Activated naive CD4-positive, alpha-beta T cell treated with anti-CD3 and anti-CD28 coated beads, Interleukin-2, amount 50 U/mL, for 16 hours (primary cell): Measurements from ENCODE around the gene HPCAL4.

ENCODE experiments used
- DNase-seq: peaks from one replicate; pipeline ENCODE4 v3.0.0-alpha.2; 2020

Gene HPCAL4

GRCh38 chr1:39691383-39692151 is at the start of gene HPCAL4:
TSS of gene HPCAL4 (minus strand) at chr1:39691433. CDS start at chr1:39684603, 6,830 bp downstream.
- DNase-seq = peak; percentile 88

GRCh38 chr1:39738622-39739366 is 47.6 kb upstream of the HPCAL4 start, which contains the start of gene PPIE:
TSS of gene PPIE (plus strand) at chr1:39738882. CDS start at chr1:39738901, 19 bp downstream.
- peak; percentile 98 for DNase-seq

DNA sequence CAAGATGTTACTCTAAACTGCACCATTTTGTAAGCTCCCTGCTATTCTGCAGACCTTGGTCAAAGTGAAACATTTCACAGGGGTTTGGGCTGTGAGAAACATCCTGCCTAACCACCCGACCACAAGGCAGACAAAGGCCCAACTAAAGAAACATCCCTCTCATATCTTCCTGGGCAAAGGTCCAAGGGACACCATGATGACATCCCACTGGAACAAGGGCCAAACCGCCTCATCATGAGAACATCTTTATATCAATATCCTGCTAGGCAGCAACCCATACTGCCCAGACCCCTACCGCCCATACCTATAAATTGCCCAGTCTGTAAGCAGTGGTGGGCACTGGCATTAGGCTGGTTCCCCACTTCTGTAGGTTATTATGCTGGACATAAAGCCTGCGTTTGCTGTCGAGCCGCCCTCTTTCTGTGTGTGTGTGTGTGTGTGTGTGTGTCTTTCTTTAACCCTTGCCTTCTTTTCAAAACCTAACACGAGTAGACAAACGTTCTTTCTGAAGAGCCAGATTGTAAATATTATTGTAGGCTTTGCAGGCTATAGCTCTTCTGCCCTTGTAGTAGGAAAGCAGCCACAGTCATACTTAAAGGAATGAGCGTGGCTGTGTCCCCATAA is 46.4 kb upstream of the HPCAL4 start:
- DNase-seq = no peak

DNA sequence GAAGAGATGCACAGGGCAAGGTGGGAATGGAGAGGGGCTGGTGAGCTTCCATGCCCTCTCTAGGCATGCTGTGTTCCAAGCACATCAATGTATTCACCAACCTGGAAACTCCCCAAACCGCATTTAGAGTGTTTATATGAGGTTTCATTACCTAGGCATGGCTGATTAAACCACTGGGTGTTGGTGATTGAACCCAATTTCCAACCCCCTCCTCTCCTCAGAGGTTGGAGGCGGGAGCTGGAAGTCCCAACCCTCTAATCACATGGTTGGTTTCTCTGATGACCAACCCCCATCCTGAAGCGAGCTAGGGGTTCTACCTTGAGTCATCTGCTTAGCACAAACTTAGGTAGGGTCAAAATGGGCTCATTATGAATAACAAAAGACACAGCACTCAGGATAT is 44.5 kb upstream of the HPCAL4 start:
- no peak for DNase-seq

GRCh38 chr1:39733161-39733560 is 41.9 kb upstream of the HPCAL4 start:
- DNase-seq = no peak

- DNase-seq = no peak
These were observed 41.5 kb upstream of the HPCAL4 start for GRCh38 chr1:39732730-39733129.

GRCh38 chr1:39729842-39730241 is 38.6 kb upstream of the HPCAL4 start:
- DNase-seq = no peak

DNA sequence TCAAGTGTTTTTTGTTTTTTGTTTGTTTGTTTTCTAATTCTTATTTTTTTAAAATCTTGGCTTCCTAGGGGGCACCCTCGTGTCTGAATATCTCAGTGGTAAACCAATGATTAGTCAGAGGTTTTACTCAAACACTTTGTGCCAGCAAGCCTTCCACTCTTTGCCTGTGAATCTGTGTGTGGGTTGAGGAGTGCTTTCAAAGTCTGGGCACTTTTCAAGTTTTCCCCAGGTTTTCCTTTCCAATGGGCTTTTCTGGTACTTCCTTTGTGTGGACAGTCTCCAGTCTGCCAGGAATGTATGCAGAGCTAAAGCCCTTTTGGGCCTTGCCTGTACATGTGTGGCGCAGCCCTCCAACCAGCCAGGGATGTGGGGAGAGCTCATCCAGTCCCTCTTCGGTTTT is 37.8 kb upstream of the HPCAL4 start:
- no peak for DNase-seq

DNA sequence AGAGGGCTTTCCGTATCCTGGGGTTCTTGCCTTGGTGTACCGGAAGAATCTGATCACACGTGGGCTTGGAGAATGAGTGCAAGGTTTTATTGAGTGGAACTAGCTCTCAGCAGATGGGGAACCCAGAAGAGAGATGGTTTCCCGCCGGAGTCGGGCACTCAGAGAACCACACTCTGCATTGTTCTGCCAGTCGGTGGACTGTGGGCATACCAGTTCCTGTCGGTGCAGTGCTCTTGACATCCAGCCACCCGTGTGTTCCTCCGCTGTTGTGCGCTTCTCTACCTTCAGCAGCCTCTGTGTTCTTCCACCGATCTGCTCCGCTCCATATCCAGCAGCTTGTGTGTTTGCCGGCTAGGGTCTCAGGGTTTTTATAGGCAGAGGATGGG is 36.7 kb upstream of the HPCAL4 start:
- no peak for DNase-seq

- no peak for DNase-seq
These were observed 36.1 kb upstream of the HPCAL4 start for GRCh38 chr1:39727221-39727931.

DNA sequence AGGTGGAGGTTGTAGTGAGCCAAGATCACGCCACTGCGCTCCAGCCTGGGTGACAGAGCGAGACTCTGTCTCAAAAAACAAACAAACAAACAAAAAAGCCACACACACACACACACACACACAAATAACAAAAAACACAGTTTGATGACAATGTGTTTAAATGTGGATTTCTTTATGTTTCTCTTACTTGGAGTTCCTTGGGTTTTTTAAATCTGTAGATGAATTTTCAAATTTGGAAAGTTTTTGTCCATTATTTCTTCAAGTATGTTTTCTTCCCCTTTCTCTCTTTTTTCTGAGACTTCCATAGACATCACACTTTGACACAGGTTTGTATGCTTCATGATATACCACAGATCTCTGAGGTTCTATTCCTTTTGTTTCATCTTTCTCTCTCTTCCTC is 35.4 kb upstream of the HPCAL4 start:
- no peak for DNase-seq

- no peak for DNase-seq
These were observed 31.3 kb upstream of the HPCAL4 start for GRCh38 chr1:39722495-39722894.

DNA sequence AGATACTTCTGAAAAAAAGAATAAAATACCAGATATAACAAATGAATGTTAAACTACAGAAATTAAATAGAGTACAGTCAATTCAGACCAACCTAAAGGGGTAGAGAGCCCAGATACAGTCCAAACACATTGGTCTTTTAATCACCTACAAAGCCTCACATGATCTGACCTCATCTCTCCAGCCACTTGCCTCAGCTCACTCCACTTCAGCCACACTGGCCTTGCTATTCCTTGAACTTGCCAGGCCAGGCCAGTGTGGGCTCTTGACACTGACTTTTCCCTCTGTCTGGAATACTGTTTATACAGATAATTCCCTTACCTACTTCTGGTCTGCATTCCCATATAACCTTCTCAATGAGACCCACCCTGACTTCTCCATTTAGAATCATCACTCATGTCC is 30.4 kb upstream of the HPCAL4 start:
- DNase-seq = no peak

DNA sequence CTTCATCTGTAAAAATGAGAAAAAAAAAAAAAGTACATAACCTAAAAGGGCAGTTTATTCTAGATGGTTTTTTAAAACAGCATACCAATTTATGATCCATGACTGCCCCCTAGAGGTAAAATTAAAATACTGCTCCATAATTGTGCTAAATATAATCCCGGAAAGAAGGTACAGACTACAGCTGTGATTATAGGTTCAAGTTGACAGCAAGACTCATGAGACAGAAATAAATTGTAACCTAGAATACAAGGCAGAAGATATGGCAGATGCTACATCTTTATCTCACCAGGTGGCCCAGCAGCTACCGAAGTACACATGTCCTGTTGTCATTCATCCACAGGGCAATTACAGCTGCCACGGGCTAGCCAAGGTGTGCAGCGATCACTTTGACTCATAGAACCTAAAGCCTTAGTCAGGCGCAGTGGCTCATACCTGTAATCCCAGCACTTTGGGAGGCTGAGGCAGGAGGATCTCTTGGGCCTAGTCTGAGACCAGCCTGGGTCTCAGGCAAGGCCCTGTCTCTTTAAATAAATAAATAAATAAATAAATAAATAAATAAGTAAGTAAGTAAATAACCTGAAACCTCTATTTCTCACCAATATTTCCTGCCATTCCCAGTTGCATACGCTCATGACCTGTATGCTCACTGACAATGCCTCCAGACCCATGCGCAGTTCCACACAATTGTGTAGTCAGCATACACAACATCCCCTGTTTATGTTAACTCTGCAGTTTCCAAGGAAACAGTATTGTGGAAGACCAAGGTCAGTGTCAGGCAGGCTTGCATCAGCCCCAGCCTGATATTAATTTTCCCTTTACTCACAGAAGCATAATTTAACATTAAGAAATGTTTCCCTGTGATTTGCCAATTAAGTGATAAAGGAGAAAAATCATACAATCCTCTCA is 29.1 kb upstream of the HPCAL4 start:
- DNase-seq = no peak

DNA sequence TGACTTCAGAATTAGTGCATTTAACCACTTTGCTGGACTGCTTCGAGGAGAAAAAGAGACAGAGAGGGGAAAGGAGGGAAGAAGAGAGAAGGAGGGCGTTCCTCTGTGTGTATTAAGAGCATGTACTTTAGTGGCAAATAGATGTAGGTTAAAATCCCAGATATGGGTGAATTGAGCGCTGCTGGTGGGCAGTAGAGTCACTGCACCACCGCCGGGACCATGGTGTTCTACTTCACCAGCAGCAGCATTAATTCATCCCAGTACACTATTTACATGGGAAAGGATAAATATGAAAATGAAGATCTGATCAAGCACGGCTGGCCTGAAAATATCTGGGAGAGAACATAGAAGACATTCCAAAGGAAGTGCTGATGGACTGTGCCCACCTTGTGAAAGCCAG is 26.6 kb upstream of the HPCAL4 start:
- DNase-seq = no peak

DNA sequence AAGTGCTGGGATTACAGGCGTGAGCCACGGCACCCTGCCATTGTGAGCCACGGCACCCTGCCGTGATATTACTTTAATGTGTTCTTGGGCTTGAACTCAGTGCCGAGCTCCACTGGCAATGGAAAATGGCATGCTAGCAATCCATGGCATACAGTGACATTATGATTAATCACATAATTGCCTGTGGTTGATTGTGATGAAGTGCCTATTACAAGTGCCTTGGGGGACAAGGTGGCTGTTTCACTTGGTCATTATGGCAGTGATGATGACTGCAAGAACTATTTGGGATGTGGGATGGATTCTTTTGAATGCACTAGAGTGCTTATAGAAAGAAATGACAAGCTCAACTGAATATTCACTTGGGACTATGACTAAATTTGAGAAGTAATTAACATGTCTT is 22.3 kb upstream of the HPCAL4 start:
- no peak for DNase-seq

- no peak for DNase-seq
These were observed 20.7 kb upstream of the HPCAL4 start for GRCh38 chr1:39711966-39712340.

DNA sequence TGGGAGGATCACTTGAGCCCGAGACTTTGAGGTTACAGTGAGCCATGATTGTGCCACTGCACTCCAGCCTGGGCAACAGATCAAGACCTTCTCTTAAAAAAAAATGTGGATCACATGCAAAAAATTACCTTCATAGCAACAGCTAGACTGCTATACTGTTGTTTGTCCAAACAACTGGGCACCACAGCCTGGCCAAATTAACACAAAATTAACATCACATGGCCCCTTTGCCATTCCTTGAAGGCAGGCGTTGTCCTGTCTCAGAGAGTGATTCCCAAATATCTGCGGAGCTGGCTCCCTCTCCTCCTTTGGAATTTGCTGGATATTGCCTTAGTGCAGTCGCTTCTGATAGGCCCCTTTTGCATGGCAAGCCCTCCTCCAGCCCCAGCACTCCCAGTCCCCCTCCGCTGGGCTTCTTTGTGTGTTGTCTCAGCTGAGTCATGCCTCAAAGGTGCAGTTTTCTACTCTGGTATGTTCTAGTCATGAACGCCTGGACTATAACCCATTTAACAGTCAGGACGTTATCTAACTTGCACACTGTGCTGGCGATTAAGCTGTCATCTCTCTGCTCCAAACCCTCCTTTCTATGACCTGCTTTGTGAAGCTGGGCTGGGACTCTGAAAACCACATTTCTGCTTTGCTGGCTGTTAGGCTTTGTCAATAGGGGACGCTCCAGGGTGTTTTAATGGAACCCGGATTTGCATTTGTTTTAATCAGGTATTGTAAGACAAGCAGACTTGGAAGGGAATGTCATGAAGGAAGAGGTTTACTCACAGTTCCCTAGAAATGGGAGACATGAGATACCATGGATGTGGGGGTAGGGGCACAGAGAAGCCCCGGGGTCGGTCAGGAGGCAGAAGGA is 20.1 kb upstream of the HPCAL4 start:
- DNase-seq = no peak

GRCh38 chr1:39707506-39707905 is 16.3 kb upstream of the HPCAL4 start:
- no peak for DNase-seq

DNA sequence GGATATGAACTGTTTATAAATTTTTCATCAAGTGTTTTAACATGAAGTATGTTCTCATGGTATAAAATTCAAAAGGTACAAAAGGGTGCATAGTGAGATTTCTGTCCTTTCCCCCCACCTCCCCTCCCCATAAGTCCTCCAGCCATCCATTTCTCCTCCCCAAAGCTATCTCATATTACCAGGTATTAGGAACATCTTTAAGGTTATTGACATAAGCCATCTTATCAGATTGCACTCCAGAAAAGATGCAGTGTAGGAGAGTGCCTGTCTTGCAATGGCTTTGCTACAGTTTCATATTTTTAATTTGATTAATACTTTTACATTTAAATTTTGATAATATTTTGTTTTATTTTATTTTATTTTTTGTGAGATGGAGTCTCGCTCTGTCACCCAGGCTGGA is 13.5 kb upstream of the HPCAL4 start:
- DNase-seq = no peak

GRCh38 chr1:39701049-39701439 is 9.8 kb upstream of the HPCAL4 start:
- DNase-seq = no peak
